NCI-H2196 (cell line): ENCODE data around the gene CRNN.

Experiments
- DNase-seq: peaks from one replicate; lab custom pipeline; 2025; ENCODE audit not compliant: unreplicated experiment; lab: John Stamatoyannopoulos, UW

CRNN gene

GRCh38 chr1:152426731-152427130 is 12.7 kb upstream of the CRNN start:
- DNase-seq = no peak

GRCh38 chr1:152419917-152420316 is 5.9 kb upstream of the CRNN start:
- no peak for DNase-seq

- DNase-seq = no peak
Observed at GRCh38 chr1:152415454-152416227, 1.6 kb upstream of the CRNN start.

- no peak for DNase-seq
Observed at GRCh38 chr1:152412756-152413155, 1.3 kb downstream of the CRNN start.

- DNase-seq = no peak
Observed at GRCh38 chr1:152411134-152411533, 2.9 kb downstream of the CRNN start.

GRCh38 chr1:152410599-152410998 is 3.5 kb downstream of the CRNN start:
- DNase-seq = no peak

- DNase-seq = no peak
Observed at GRCh38 chr1:152410028-152410427, 4.0 kb downstream of the CRNN start.

GRCh38 chr1:152408664-152409063 is 5.4 kb downstream of the CRNN start:
- DNase-seq = no peak

GRCh38 chr1:152398812-152399698 is 15.0 kb downstream of the CRNN start:
- DNase-seq = no peak

GRCh38 chr1:152397474-152397873 is 16.6 kb downstream of the CRNN start:
- no peak for DNase-seq

GRCh38 chr1:152394151-152394550 is 19.9 kb downstream of the CRNN start:
- DNase-seq = no peak

GRCh38 chr1:152392909-152393308 is 21.2 kb downstream of the CRNN start:
- no peak for DNase-seq

- DNase-seq = no peak
Observed at GRCh38 chr1:152388889-152389288, 25.2 kb downstream of the CRNN start.

GRCh38 chr1:152386940-152387339 is 27.1 kb downstream of the CRNN start:
- no peak for DNase-seq

GRCh38 chr1:152380932-152381331 is 33.1 kb downstream of the CRNN start:
- no peak for DNase-seq

GRCh38 chr1:152374451-152374850 is 39.6 kb downstream of the CRNN start:
- no peak for DNase-seq

- DNase-seq = no peak
Observed at GRCh38 chr1:152372672-152373071, 41.4 kb downstream of the CRNN start.

GRCh38 chr1:152367436-152367835 is 46.6 kb downstream of the CRNN start:
- DNase-seq = no peak

GRCh38 chr1:152359906-152360305 is 54.2 kb downstream of the CRNN start, which contains the start of gene FLG2:
Gene FLG2, minus strand, starts transcription at chr1:152360006. Its CDS starts 1,122 bp downstream, at chr1:152358884.
- no peak for DNase-seq
